ENCODE data around the gene VPS13A.

Gene VPS13A

DNA sequence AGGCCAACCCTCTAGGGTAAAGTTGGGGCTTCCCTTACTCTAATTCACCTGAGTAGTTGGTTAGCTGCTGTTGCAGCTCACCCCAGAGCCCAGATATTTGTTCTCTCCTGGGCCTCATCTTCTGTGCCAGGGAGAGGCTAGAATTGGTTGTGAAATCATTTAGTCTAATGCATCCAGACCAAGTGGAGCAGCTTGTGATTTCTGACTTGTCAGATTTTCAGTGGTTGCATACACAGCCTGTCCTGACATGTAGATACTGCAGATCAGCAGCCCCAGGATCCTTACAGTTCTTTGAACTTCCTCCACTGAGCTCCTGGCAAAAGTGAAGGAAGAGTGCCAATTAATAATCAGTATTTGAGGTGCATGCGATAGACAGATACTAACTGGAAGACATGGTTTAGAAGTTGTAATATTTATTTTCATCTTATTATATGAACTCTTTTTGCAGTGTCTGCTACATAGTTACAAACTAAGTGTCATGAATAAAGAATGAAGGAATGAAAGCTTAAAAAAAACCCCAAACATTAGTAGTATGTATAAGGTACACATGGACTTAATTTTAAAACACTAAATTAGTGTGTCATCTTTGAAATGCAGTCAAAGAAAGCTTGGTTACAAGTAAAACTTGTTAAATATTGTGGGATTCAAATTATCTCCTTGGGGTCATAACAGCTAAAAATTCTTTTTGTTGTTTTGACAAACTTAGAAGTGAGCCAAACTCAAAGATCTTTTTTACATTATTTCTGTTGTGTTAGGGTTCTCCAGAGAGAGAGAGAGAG, 128.5 kb downstream of the VPS13A start:
- H3K4me3 ChIP-seq (replicated peaks in 1 of 2; ENCODE audit: low read depth in 2 of 2, low read length in 2 of 2): no peak overlapping the region
- TF ChIP-seq, protein P1, sequence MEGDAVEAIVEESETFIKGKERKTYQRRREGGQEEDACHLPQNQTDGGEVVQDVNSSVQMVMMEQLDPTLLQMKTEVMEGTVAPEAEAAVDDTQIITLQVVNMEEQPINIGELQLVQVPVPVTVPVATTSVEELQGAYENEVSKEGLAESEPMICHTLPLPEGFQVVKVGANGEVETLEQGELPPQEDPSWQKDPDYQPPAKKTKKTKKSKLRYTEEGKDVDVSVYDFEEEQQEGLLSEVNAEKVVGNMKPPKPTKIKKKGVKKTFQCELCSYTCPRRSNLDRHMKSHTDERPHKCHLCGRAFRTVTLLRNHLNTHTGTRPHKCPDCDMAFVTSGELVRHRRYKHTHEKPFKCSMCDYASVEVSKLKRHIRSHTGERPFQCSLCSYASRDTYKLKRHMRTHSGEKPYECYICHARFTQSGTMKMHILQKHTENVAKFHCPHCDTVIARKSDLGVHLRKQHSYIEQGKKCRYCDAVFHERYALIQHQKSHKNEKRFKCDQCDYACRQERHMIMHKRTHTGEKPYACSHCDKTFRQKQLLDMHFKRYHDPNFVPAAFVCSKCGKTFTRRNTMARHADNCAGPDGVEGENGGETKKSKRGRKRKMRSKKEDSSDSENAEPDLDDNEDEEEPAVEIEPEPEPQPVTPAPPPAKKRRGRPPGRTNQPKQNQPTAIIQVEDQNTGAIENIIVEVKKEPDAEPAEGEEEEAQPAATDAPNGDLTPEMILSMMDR (IDR thresholded peaks at IDR 0.05; ENCODE audit: low read depth, low read length): no peak
- peak; percentile 6 to 18 for DNase-seq (ENCODE audit: low read depth in 2 of 2)

DNA sequence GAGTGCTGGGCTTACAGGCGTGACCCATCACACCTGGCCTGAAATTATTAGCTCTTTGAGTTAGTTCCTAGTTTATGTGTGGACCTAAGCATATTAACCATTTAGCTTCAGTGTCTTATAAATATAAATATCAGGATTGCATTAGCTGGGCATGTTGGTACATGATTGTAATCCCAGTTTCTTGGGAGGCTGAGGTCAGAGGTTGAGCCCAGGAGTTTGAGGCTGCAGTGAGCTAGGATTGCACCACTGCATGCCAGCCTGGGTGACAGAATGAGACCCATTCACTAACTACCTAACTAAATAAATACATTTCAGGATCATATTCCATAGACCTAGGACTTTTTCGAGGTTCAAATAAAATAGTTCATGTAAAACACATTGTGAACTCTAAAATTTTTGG, 129.8 kb downstream of the VPS13A start:
- no peak for DNase-seq (ENCODE audit: low read depth in 2 of 2)
- no peak overlapping the region for H3K4me3 ChIP-seq (replicated peaks in 1 of 2; ENCODE audit: low read depth in 2 of 2, low read length in 2 of 2)
- TF ChIP-seq, protein P1 (IDR thresholded peaks at IDR 0.05; ENCODE audit: low read depth, low read length): no peak

DNA sequence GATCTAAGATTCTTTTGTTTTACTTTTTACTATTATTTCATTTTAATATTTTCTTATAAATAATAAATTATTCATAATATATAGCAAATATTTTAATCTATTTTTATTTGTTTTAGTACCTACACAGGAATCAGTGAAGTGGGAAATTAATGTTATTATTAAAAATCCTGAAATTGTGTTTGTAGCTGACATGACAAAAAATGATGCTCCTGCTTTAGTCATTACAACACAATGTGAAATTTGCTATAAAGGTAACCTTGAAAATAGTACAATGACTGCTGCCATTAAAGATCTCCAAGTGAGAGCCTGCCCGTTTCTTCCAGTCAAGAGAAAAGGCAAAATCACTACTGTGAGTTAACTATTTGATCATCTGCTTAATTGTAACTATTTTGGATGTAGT, 138.7 kb downstream of the VPS13A start:
- H3K4me3 ChIP-seq (replicated peaks in 1 of 2; ENCODE audit: low read depth in 2 of 2, low read length in 2 of 2): no peak overlapping the region
- DNase-seq (ENCODE audit: low read depth in 2 of 2): no peak

DNA sequence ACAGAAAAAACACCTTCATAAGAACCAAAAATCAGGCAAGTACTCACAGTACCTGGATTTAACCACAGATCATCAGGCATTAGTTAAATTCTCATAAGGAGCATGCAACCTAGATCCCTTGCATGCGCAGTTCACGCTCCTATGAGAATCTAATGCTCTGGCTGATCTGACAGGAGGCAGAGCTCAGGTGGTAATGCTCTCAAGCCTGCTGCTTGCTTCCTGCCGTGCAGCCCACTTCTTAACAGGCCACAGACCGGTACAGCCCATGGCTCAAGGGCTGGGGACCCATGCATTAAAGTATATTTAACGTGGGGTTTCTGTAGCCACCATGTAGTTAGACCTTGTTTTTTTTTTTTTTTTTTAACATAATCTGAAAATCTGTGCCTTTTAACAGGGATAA, 147.7 kb downstream of the VPS13A start:
- TF ChIP-seq, protein P1 (IDR thresholded peaks at IDR 0.05; ENCODE audit: low read depth, low read length): no peak
- no peak for DNase-seq (ENCODE audit: low read depth in 2 of 2)
- H3K4me3 ChIP-seq (replicated peaks in 1 of 2; ENCODE audit: low read depth in 2 of 2, low read length in 2 of 2): no peak overlapping the region

More for the DNA sequence above, 138.7 kb downstream of the VPS13A start:
- TF ChIP-seq, protein P1 (IDR thresholded peaks at IDR 0.05; ENCODE audit: low read depth, low read length): no peak

DNA sequence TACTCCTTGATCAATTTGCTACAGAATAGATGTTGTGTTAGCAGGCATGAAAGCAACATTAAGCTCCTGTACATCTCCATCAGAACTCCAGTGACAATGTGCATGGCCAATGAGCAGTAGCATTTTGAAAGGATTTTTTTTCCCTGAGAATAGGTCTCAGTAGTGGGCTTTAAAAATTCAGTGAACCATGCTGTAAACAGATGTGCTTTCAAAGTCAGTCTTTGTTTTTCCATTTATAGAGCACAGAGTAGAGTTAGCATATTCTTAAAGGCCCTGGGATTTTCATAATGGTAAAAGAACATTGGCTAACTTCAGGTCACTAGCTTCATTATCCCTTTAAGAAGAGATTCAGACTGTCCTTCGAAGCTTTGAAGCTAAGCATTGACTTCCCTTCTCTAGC, 150.8 kb downstream of the VPS13A start:
- H3K4me3 ChIP-seq (replicated peaks in 1 of 2; ENCODE audit: low read depth in 2 of 2, low read length in 2 of 2): no peak overlapping the region
- TF ChIP-seq, protein P1 (IDR thresholded peaks at IDR 0.05; ENCODE audit: low read depth, low read length): no peak
- DNase-seq (ENCODE audit: low read depth in 2 of 2): no peak

DNA sequence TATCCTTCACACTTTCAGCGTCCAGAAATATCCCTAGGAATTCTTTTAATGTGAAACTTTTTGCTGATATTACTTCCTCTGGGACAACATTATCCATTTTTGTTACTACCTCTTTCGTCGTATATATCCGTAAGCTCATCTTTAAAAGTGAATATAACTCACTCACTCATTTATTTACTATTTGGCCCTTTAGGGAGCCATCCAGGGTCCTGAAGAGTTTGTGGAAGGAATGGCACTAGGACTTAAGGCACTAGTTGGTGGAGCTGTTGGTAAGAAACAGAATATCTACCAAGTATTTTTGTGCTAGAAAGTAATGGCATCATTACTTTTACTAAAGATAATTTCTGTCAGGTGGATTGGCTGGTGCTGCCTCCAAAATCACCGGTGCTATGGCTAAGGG, 192.7 kb downstream of the VPS13A start:
- TF ChIP-seq, protein P1 (IDR thresholded peaks at IDR 0.05; ENCODE audit: low read depth, low read length): no peak
- no peak for DNase-seq (ENCODE audit: low read depth in 2 of 2)
- H3K4me3 ChIP-seq (replicated peaks in 1 of 2; ENCODE audit: low read depth in 2 of 2, low read length in 2 of 2): no peak overlapping the region

DNA sequence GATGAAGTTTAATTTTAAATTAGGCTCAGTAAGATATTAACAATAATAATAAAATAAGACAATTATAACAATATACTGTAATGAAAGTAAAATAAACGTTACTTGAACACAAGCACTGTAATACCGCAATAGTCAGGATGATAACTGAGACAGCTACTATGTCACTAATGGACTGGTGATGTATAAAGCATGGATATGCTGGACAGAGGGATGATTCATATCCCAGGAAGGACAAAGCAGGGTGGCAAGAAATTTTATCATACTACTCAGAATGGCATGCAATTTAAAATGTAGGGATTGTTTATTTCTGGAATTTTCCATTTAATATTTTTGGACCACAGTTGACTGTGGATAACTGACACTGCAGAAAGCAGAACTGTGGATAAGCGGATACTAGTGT, 196.9 kb downstream of the VPS13A start:
- peak in 1 of 2 donors; percentile 36 for DNase-seq (ENCODE audit: low read depth in 2 of 2)
- TF ChIP-seq, protein P1 (IDR thresholded peaks at IDR 0.05; ENCODE audit: low read depth, low read length): no peak
- H3K4me3 ChIP-seq (replicated peaks in 1 of 2; ENCODE audit: low read depth in 2 of 2, low read length in 2 of 2): no peak overlapping the region
